K562 (cell line): ENCODE measurements around the gene SLX9.

Experiments used
- ARID2 ChIP-seq: fragments of 450-650 bp; IDR thresholded peaks from 2 replicates; pipeline ENCODE4 v1.6.1; 2017; ENCODE audit warnings: antibody characterized with exemption, mild to moderate bottlenecking
- CBX2 ChIP-seq: fragments of 200-600 bp; sonication (generic); IDR thresholded peaks from one replicate; pipeline ENCODE4 v1.6.1; 2012; ENCODE audit warnings: mild to moderate bottlenecking, low read length, inconsistent platforms; ENCODE audit not compliant: insufficient read depth, poor library complexity, severe bottlenecking
- FOS ChIP-seq: IDR thresholded peaks from 3 replicates; pipeline ENCODE4 v1.6.1; 2011; ENCODE audit not compliant: insufficient read length; ENCODE audit errors: extremely low read depth
- MAZ ChIP-seq, 2 experiments: fragments of 450-650 bp in 1 of 2; sonication (generic) in 1 of 2; formaldehyde crosslinking; IDR thresholded peaks in 1 of 2; conservative IDR thresholded peaks in 1 of 2; 2 replicates each; pipeline versions ENCODE4 v1.4.0 to v1.5.0; 2020; ENCODE audit warnings: mild to moderate bottlenecking in 1 of 2, missing genetic modification reagents in 1 of 2
- POLR2A ChIP-seq: fragments of 450-650 bp; conservative IDR thresholded peaks from 2 replicates; pipeline ENCODE4 v1.6.1; 2016
- RAD21 ChIP-seq, 2 experiments: fragments of 250-450 bp in 1 of 2; fragments of 450-650 bp in 1 of 2; sonication (Bioruptor Pico) in 1 of 2; formaldehyde crosslinking in 1 of 2; IDR thresholded peaks in 1 of 2; conservative IDR thresholded peaks in 1 of 2; 2 replicates each; pipeline versions ENCODE4 v1.4.0 to v1.8.0; 2020 to 2022; ENCODE audit warnings: mild to moderate bottlenecking in 2 of 2, moderate library complexity in 1 of 2
- SIX5 ChIP-seq, 2 experiments: IDR thresholded peaks; 2 replicates each; pipeline ENCODE4 v1.6.1; 2011; ENCODE audit warnings: low read length in 2 of 2, borderline replicate concordance in 1 of 2, low read depth in 1 of 2, mild to moderate bottlenecking in 1 of 2, moderate library complexity in 1 of 2; ENCODE audit not compliant: insufficient read depth in 1 of 2
- ZC3H4 ChIP-seq: sonication (generic); formaldehyde crosslinking; IDR thresholded peaks from 2 replicates; pipeline ENCODE4 v1.9.0; 2021; ENCODE audit warnings: missing genetic modification reagents, borderline replicate concordance
- ZNF224 ChIP-seq: sonication (generic); formaldehyde crosslinking; IDR thresholded peaks from 2 replicates; pipeline ENCODE4 v1.8.0; 2022; ENCODE audit warnings: mild to moderate bottlenecking, missing genetic modification reagents
- TF ChIP-seq, protein P1 (sequence below), 3 experiments: fragments of 200-800 bp in 1 of 3; sonication (Bioruptor generic) in 1 of 3; sonication (generic) in 1 of 3; formaldehyde crosslinking in 1 of 3; IDR thresholded peaks; 2 replicates each; pipeline versions ENCODE4 v1.6.1 to v1.8.0; 2016 to 2022; ENCODE audit warnings: mild to moderate bottlenecking in 2 of 3, missing compliant biosample characterization in 2 of 3, missing genetic modification characterization in 2 of 3, missing genetic modification reagents in 1 of 3
- TF ChIP-seq, protein P2 (sequence below): fragments of 250-450 bp; sonication (Bioruptor Pico); IDR thresholded peaks from 2 replicates; pipeline ENCODE4 v1.8.0; 2021; ENCODE audit warnings: borderline replicate concordance, mild to moderate bottlenecking, moderate library complexity; ENCODE audit not compliant: poor library complexity, severe bottlenecking
- TF ChIP-seq, protein P3 (sequence below): fragments of 150-350 bp; IDR thresholded peaks from 2 replicates; pipeline ENCODE4 v1.6.1; 2014; ENCODE audit warnings: low read depth, mild to moderate bottlenecking, low read length, borderline replicate concordance

DNA sequence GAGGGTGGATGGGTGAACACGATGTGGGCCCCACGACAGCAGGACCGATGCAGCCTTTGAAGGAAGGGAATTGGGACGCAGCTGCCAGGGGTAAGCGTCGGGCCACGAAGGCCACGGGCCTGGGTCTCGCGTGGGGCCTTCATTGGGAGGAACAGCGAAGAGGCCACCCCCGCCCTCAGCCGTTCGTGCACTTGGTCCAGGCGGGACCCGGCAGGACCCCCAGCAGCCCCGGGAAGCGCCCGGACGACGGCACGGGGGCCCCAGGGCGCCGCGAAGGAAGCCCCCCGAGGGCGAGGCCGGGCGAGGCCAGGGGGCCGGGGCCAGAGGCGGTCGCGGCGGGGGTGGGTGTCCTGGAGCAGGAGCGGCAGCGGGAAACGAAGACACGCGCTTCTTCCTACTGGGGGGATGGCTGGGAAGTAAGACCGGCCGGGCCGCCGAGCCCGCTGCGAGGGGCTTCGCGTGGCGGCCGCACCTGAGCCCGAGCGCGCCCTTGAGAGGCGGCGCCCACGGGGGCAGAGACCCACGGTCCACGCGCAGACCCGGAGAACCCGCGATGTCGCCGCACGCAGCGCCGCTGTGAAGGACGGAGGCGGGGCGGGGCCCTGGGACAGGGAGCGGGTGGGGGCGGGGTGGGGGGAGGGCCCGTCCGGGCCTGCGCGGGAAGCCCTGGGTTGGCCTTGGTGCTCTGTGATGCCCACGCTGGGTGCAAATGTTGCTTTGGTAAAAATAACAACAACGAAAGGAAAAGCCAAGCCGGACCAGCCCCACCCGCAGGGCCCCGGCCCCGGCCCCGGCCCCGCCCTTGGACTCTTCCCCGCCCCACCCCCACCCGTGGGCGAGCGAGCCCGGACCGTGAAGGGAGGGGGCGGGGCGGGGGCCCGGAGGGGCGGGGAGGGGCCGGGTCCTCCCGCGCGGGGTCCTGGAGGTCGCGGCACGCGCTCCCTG is 78.6 kb downstream of the SLX9 start:
- TF ChIP-seq, protein P1, sequence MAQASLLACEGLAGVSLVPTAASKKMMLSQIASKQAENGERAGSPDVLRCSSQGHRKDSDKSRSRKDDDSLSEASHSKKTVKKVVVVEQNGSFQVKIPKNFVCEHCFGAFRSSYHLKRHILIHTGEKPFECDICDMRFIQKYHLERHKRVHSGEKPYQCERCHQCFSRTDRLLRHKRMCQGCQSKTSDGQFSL (CRISPR knock-in tag; IDR thresholded peaks at IDR 0.05): no peak
- TF ChIP-seq, protein P1 (tag; IDR thresholded peaks at IDR 0.05): no peak
- TF ChIP-seq ARID2 (no peak), POLR2A (no peak), RAD21 (CRISPR knock-in tag; conservative IDR thresholded peaks at IDR 0.05 in 1 of 2, IDR thresholded peaks at IDR 0.05 in 1 of 2) (no peak), ZC3H4 (CRISPR knock-in tag) (no peak), FOS (no peak), CBX2 (no peak), SIX5 (IDR thresholded peaks at IDR 0.05; ENCODE audit: borderline replicate concordance in 1 of 2, insufficient read depth in 1 of 2, low read depth in 1 of 2, low read length in 2 of 2) (no peak), ZNF224 (CRISPR knock-in tag) (no peak), MAZ (CRISPR knock-in tag; conservative IDR thresholded peaks at IDR 0.05 in 1 of 2, IDR thresholded peaks at IDR 0.05 in 1 of 2) (no peak)
- TF ChIP-seq, protein P2, sequence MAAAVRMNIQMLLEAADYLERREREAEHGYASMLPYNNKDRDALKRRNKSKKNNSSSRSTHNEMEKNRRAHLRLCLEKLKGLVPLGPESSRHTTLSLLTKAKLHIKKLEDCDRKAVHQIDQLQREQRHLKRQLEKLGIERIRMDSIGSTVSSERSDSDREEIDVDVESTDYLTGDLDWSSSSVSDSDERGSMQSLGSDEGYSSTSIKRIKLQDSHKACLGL: no peak
- TF ChIP-seq, protein P3, sequence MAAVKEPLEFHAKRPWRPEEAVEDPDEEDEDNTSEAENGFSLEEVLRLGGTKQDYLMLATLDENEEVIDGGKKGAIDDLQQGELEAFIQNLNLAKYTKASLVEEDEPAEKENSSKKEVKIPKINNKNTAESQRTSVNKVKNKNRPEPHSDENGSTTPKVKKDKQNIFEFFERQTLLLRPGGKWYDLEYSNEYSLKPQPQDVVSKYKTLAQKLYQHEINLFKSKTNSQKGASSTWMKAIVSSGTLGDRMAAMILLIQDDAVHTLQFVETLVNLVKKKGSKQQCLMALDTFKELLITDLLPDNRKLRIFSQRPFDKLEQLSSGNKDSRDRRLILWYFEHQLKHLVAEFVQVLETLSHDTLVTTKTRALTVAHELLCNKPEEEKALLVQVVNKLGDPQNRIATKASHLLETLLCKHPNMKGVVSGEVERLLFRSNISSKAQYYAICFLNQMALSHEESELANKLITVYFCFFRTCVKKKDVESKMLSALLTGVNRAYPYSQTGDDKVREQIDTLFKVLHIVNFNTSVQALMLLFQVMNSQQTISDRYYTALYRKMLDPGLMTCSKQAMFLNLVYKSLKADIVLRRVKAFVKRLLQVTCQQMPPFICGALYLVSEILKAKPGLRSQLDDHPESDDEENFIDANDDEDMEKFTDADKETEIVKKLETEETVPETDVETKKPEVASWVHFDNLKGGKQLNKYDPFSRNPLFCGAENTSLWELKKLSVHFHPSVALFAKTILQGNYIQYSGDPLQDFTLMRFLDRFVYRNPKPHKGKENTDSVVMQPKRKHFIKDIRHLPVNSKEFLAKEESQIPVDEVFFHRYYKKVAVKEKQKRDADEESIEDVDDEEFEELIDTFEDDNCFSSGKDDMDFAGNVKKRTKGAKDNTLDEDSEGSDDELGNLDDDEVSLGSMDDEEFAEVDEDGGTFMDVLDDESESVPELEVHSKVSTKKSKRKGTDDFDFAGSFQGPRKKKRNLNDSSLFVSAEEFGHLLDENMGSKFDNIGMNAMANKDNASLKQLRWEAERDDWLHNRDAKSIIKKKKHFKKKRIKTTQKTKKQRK: no peak
